Endothelial cell of hepatic sinusoid (primary cell): Measurements from ENCODE around the gene MKKS.

ENCODE experiments used
- in situ Hi-C: cut with HindIII; loops from 2 replicates; pipeline ENCODE4 v1.10.0; 2017; ENCODE audit warnings: low sequenced_read_pairs

MKKS gene

GRCh38 chr20:10375191-10375590 is 58.8 kb downstream of the MKKS start:
- in situ Hi-C loops, result loop anchor here (5.0 kb wide), 1 partner anchor 48 kb away; no protein-coding TSS in a partner anchor

DNA sequence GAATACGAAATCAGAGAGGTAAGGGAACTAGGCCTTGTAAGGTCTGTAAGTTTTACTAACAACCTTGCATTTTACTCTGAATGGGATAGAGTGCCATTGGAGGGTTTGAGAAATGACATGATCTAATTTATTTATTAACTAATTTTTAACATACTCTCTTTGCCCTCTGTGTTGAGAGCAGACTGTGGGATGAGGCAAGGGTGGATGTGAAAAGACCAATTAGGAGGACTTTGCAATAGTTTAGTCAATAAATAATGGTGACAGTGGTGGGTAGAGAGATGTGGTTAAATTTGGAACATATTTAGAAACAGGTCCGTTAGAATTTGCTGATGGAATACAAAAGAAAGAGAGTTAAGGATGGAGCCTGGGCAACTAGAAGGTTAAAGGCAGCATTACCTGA is 60.0 kb downstream of the MKKS start:
- in situ Hi-C loops, result no loop called here

DNA sequence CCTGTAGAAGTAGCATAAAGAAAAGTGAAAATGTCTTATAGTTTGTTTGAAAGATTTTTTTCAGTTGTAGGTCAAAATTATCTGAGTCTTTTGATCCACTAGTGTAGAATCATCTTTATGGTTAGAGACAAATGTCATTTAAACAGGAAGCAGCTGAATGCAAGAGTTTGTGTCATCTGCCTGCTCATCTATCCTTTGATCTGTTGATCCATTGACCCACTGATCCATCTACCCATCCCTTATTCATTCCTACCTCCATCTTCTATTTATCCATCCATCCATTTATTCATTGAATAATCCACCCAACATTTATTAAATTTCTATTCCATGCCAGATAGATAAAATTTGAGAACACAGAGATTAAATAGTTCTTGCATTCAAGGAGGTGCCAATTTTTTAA is 62.6 kb downstream of the MKKS start:
- in situ Hi-C loops, result no loop called here

- in situ Hi-C loops, result no loop called here
Measured at GRCh38 chr20:10370091-10370887, 63.7 kb downstream of the MKKS start.

DNA sequence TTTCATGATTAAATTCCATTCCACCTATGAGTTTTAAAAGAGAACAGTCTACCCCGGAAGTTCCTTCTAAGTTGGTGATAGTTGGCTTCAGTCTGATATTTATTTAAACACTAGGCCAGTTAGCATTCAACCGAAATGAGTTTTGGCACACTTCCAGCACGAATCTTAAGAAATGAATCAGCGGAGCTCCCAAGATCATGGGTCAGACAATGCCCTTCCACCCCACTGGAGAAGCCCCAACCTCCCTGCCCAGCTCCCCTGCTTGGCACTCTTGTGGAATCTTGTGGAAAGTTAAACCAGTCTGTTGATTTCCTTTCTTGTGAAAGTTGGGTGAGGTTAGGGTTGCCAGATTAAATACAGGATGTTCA is 64.3 kb downstream of the MKKS start:
- in situ Hi-C loops, result no loop called here

DNA sequence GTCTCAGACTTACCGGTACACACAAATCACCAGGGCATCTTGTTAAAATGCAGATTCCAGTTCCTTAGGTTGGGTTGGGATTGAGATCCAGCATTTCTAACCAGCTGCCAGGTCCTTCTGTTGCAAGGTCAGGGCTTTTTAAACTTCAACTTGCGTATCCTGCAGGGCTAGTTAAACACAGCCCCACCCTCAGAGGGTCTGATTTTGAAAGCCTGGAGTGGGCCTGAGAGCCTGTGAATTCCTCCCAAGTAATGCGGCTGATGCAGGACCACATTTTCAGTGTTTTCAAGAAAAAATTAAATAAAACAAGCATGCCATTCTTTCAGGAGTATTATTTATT is 65.3 kb downstream of the MKKS start:
- in situ Hi-C loops, result no loop called here

- in situ Hi-C loops, result no loop called here
Measured at GRCh38 chr20:10367943-10368701, 65.9 kb downstream of the MKKS start.

- in situ Hi-C loops, result no loop called here
Measured at GRCh38 chr20:10367693-10367942, 66.4 kb downstream of the MKKS start.

DNA sequence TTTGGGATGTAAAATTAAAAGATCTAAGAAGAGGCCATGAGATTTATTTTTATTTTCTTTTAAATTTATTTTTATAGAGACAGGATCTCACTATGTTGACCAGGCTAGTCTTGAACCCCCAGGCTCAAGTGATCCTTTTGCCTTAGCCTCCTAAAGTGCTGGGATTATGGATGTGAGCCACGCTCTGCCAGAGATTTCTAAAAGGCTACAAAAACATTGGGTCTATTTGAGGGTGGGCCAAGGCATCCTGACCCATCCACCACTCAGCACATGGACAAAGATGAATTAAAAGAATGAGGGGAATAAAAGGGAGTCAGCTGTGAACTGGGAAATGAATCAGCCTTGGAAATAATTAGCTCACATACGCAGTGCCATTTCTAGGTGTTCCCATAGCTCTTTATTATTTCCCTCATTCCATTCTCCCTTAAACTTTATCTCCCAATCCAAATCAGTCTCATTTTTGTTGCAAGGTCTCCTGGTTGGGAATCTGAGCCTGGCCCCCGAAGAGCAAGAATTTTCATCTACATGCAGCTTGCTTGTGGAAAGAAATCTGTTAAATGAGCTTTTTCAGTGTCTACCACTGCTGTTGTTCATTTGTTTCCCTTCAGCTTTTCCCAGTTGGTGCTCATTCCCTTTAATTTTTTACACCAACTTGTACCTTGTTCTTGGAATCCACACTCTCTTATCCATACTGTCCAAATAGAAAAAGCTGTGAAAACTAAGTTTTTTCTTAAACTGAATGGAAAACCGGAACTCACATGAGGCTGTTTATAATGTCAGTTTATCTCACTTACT is 66.9 kb downstream of the MKKS start:
- in situ Hi-C loops, result no loop called here

DNA sequence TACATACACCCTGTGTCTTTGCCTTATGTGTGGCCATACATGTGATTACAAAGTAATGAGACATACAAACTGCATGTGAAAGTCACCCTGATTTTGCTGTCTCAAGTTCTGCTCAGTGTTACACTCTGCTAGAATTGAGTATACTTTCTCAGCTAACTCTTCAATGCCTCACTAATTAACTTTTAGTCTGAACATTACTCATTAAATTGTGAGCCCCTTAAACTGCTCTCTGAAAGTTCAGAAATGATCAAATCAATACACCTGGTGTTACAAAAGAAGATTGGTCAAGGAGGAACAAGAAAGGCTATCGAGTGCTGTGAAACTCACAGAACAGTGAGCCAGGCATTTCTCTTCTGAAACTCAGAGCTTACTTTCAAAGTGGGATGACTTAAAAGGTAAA is 71.3 kb downstream of the MKKS start:
- in situ Hi-C loops, result no loop called here

DNA sequence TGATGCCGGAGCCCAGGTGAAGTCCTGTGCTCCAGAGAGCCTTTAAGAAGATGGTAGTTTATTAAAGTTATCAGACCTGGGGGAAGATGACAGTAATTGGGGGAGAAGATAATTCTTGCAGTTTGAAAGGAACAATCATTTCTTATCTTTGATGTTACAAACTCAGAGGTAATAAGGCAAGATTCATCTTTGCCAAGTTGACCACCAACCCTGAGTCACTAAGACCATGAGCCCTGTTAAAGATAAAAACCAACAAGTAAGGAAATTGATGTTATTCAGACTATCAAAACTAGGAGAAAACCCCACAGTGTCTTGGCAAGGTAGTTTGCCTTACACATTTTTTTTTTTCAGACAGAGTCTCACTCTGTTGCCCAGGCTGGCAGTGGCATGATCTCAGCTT is 73.1 kb downstream of the MKKS start:
- in situ Hi-C loops, result no loop called here

DNA sequence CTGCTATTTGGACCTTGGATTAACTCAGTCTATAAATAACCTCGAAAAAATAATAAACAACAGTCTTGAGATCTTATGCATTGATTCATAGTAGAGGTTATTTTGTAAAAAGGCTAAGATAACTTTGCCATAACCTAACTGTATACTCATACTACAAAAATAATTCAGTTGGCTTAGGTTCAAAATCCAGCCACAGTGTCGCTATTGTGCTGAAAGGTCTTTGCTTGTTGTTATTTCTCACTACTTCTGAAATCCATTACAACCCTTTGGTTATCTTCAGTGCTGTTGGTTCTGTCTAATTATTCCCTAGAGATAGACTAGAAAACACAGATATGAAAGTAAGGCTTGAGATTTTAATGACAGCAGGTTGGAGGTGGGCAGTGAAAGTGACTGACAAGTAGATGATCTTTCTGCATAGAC is 74.4 kb downstream of the MKKS start:
- in situ Hi-C loops, result no loop called here

DNA sequence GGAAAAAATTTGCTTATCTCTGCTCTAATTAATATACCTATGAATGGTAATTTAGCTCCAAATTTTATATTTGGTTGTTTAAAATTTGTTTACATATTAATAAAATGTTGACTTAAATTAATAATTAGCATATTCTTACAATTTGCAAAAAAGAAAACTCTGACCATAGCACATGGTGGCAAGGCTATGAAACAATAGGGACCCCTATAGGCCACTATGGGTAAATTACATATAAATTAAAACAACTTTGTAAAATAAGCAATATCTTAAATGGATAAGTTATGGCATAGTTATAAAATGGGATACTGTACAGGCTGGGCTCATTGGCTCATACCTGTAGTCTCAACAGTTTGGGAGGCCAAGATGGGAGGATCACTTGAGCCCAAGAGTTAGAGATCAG is 76.0 kb downstream of the MKKS start:
- in situ Hi-C loops, result no loop called here

GRCh38 chr20:10357061-10357708 is 76.8 kb downstream of the MKKS start:
- in situ Hi-C loops, result no loop called here

DNA sequence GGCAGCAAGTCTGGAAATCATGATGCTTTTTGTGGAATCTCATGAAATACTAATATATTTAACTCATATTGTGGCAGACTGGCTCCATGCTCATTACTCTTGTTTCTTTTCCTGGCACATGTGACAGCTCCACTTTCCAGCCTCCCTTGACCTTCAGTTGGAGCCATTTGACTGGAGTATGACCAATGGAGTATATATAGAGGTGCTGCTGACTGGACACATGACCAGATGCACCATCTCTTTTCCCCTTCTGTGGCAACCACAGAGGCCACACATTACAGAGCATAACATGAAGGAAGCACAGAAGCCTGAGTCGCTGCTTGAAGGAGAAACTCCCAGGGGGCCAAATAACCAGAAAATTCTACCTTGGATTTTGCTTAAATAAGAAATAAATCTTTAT is 77.4 kb downstream of the MKKS start:
- in situ Hi-C loops, result no loop called here

DNA sequence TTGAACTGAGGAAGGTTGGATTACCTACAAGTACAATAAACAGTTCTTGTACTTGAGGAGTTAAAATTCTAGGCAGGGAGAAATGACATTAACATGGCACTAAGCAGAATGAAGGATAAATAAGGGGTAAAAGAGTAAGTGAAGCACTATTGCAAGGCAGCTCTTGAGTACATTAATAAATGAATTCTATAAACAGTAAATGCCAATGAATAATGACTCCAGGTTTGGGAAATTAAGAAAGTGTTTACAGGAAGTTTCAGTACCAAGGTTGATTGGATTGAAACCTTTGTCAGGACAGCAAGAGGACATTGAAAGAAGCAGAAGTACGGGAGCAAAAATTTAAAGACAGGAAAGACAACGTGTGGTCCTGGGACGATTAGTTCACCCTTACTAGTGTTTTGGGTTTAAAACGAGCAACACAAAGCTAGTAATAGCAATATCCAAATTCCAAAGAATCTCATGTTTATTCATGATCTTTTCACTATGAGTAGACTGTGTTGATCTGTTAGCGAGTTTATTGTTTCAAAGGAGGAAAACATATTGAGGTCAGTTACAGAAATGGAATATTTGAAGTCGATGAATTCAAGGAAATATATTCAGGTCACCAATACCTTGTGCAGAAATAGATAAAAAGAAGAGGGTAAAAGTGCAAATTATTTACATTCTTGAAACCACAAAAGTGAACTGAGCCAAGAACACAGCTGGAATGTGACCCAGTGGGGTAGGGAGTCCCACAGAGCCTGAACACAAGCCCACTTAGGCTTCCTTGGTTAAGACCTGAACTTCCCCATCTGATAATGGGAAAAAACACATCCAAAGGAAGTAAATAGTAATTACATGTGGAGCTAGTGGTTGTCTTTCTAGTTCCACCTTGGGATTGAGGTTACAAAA is 80.8 kb downstream of the MKKS start:
- in situ Hi-C loops, result no loop called here
